Peyer's patch (tissue), 4 donors: ENCODE results near the gene DEFB132. TPM values are rescaled to one million over a fixed set of nuclear protein-coding genes. Genes with fewer than 3 reads are reported as not detected.

Experiments used
- DNase-seq, 3 donors: peaks; one replicate each; pipeline ENCODE4 v3.0.0-alpha.2; 2017 to 2019
- H3K27ac ChIP-seq, 4 donors: fragments of 200-600 bp; sonication (generic); one replicate each; pipeline ENCODE4 v1.5.1; 2016 to 2019
- H3K27me3 ChIP-seq, 2 donors: fragments of 200-600 bp; sonication (generic); one replicate each; pipeline ENCODE4 v1.5.1; 2019
- H3K36me3 ChIP-seq, 3 donors: fragments of 200-600 bp; sonication (generic); one replicate each; pipeline ENCODE4 v1.5.1; 2016 to 2019
- H3K4me1 ChIP-seq, 4 donors: fragments of 200-600 bp; sonication (generic); one replicate each; pipeline ENCODE4 v1.5.1; 2016 to 2019
- H3K4me3 ChIP-seq, 4 donors: fragments of 200-600 bp; sonication (generic); 1 replicate in 3 of 4; 2 replicates in 1 of 4; pipeline ENCODE4 v1.5.1; 2016 to 2019; ENCODE audit warnings: mild to moderate bottlenecking in 1 of 4
- H3K9me3 ChIP-seq, 4 donors: fragments of 200-600 bp; sonication (generic); one replicate each; pipeline ENCODE4 v1.5.1; 2016 to 2019; ENCODE audit warnings: mild to moderate bottlenecking in 1 of 4
- CTCF ChIP-seq, 6 experiments: fragments of 450-650 bp in 4 of 6; fragments of 200-600 bp in 2 of 6; sonication (generic) in 1 of 6; IDR thresholded peaks; one replicate each; pipeline ENCODE4 v1.5.1; 2017 to 2019; ENCODE audit warnings: antibody characterized with exemption in 6 of 6, mild to moderate bottlenecking in 3 of 6, moderate library complexity in 1 of 6
- POLR2A ChIP-seq, 2 donors: fragments of 450-650 bp; IDR thresholded peaks; one replicate each; pipeline ENCODE4 v1.5.1; 2017; ENCODE audit warnings: antibody characterized with exemption in 2 of 2, mild to moderate bottlenecking in 2 of 2, moderate library complexity in 2 of 2
- total RNA-seq, 4 donors: library from RNA; depleted of rRNA; stranded (reverse); fragments of >200 nt; gene quantifications; one replicate each; pipeline ENCODE4 v1.1.0, GENCODE V29; 2016

DEFB132 gene
- total RNA-seq, 4 donors from 2014 or later = not detected

DNA sequence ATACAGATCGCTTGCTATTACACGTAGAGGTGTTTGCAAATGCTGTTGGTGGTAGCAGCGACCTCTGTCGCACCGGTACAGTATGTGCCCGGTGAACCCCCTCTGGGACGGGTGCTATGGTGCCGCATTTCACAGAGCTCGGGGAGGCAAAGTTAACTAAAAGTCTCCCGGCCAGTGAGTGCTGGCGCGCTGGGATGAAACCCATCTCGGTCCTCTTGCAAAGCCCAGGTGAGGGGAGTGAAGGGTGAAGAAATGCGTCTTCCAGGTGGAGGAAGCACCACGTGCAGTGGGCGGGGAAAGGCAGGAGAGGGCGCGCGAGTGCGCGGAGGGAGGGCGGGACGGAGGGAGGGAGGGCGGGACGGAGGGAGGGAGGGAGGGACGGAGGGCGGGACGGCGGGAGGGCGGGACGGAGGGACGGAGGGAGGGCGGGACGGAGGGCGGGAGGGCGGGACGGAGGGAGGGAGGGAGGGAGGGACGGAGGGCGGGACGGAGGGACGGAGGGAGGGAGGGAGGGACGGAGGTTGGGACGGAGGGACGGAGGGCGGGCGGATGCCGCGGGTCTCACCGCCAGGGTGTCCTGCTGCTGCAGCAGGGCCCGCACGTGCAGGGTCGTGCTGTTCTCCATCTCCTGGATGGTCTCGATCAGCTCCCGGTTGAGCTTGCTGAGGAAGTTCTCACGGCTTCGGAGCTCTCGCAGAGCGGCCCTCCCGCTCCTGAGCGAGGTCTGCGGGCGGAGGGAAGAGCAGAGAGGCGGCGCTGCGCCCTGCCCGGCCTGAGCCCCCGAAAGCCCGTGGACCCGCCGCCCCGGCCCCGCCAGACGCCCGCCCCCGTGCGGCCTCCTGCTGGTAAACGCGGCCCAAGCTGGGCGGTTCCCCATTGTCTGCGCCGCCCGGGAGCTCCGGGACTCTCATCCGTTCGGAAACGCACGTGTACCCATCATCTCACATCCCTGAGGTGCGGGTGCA is 21.4 kb downstream of the DEFB132 start:
- TF ChIP-seq POLR2A (IDR thresholded peaks at IDR 0.05) (no peak), CTCF (IDR thresholded peaks at IDR 0.05) (no peak)
- DNase-seq = peak in 1 of 3 donors; percentile 44
- Histone ChIP-seq H3K27me3 (no peaks in the 10 kb centered on the region), H3K36me3 (peaks cover 0 to 23% (median 0%) of the 10 kb centered on the region in 3 donors), H3K9me3 (no peaks in the 10 kb centered on the region), H3K4me1 (no peaks in the 10 kb centered on the region), H3K27ac (no peak overlapping the region), H3K4me3 (peak overlapping the region in 1 of 4 donors; percentile 24)

GRCh38 chr20:284172-284571 is 26.6 kb downstream of the DEFB132 start:
- H3K27ac ChIP-seq = no peak overlapping the region
- no peaks in the 10 kb centered on the region for H3K4me1 ChIP-seq
- H3K27me3 ChIP-seq = no peaks in the 10 kb centered on the region
- no peaks in the 10 kb centered on the region for H3K36me3 ChIP-seq
- H3K9me3 ChIP-seq = no peaks in the 10 kb centered on the region
- H3K4me3 ChIP-seq = no peak overlapping the region
- DNase-seq = no peak
- TF ChIP-seq POLR2A (IDR thresholded peaks at IDR 0.05) = no peak
- TF ChIP-seq CTCF (IDR thresholded peaks at IDR 0.05) = no peak

DNA sequence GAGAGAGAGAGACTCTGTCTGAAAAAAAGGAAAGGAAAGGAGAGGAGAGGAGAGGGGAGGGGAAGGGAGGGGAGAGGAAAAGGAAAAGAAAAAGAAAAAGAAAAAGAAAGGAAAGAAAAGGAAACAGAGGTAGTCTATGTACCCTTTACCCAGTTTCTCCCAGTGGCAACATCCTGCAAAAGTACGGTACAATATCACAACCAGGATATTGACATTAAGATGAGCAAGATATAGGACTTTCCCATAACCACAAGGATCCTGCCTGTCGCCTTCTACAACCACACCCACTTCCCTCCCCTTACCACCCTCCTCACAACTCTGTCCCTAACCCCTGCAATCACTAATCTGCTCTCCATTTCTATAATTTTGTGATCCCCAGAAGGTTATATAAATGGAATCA is 29.0 kb downstream of the DEFB132 start:
- peaks cover 0 to 16% (median 3%) of the 10 kb centered on the region in 4 donors for H3K4me1 ChIP-seq
- no peaks in the 10 kb centered on the region for H3K9me3 ChIP-seq
- H3K27me3 ChIP-seq = no peaks in the 10 kb centered on the region
- no peak overlapping the region for H3K27ac ChIP-seq
- no peaks in the 10 kb centered on the region for H3K36me3 ChIP-seq
- TF ChIP-seq POLR2A (IDR thresholded peaks at IDR 0.05) = no peak
- no peak for TF ChIP-seq CTCF (IDR thresholded peaks at IDR 0.05)
- H3K4me3 ChIP-seq = no peak overlapping the region
- DNase-seq = no peak

GRCh38 chr20:288956-289692 is 31.6 kb downstream of the DEFB132 start:
- H3K9me3 ChIP-seq = no peaks in the 10 kb centered on the region
- peaks cover 0 to 16% (median 3%) of the 10 kb centered on the region in 4 donors for H3K4me1 ChIP-seq
- no peaks in the 10 kb centered on the region for H3K27me3 ChIP-seq
- H3K27ac ChIP-seq = peak overlapping the region in 1 of 4 donors; percentile 78
- H3K36me3 ChIP-seq = no peaks in the 10 kb centered on the region
- no peak overlapping the region for H3K4me3 ChIP-seq
- no peak for DNase-seq
- TF ChIP-seq CTCF (IDR thresholded peaks at IDR 0.05) = no peak
- TF ChIP-seq POLR2A (IDR thresholded peaks at IDR 0.05) = no peak

- Histone ChIP-seq H3K27ac (peak overlapping the region; percentile 72 to 80 (median 77)), H3K4me3 (peak overlapping the region; percentile 45 to 77 (median 64)), H3K27me3 (no peaks in the 10 kb centered on the region), H3K4me1 (peaks cover 0 to 16% (median 3%) of the 10 kb centered on the region in 4 donors), H3K9me3 (no peaks in the 10 kb centered on the region), H3K36me3 (no peaks in the 10 kb centered on the region)
- TF ChIP-seq POLR2A (IDR thresholded peaks at IDR 0.05) (no peak), CTCF (IDR thresholded peaks at IDR 0.05) (no peak)
- DNase-seq = no peak
These were observed 32.2 kb downstream of the DEFB132 start for GRCh38 chr20:289693-290083.
